ENCODE results near the gene C19orf33.

Gene C19orf33

DNA sequence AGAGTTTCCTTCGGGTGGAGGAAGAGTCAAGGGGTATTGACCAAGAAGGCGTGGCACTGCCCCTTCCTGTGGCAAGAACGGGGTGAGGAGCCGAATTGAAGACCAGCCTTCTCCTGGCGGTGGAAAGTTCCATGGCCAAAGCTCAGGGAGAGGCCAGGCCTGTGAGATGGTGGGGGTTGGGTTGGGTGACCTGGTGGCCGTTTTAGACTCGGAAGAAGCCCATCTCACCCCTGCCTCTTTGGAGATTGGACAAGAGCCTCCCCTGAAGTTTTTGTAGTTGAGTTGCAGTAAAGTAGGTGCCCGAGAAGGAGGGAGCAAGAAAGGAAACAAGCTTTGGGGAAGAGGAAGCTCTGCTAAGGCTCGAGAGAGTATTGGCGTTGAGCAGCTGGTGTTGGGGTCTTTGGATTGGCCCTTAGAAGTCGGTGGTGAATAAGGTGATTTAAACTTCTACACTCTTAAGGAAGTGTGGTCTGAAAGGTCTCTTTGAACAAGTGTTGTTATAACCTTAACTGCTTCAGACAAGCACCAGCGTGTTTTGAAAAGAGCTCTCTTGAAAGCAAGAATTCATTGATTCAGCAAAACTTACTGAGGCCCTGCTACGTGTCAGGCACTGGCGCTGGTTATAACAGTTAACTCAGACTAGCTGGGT, 38.7 kb upstream of the C19orf33 start:
- ChIA-PET CTCF (interaction anchor here (0.7 to 1.5 kb wide), 3 partner anchors 21 to 71 kb away, joined by 3 to 5 read pairs (median 4); partner anchors contain the start of gene CATSPERG), POLR2A (interaction anchor here (0.6 to 1.8 kb wide), 6 partner anchors 12 to 125 kb away, joined by 3 to 10 read pairs (median 4); partner anchors contain the start of gene PSMD8)
- DNase-seq (ENCODE audit: extremely low spot score): no peak
- TF ChIP-seq HDGF (IDR thresholded peaks at IDR 0.05; ENCODE audit: borderline replicate concordance) (no peak), LEF1 (IDR thresholded peaks at IDR 0.05; ENCODE audit: borderline replicate concordance) (no peak), FOXA1 (IDR thresholded peaks at IDR 0.05) (no peak), ZNF384 (IDR thresholded peaks at IDR 0.05) (no peak), SUZ12 (IDR thresholded peaks at IDR 0.05) (no peak), FOXK2 (IDR thresholded peaks at IDR 0.05) (no peak), SP1 (IDR thresholded peaks at IDR 0.05) (no peak), NFRKB (IDR thresholded peaks at IDR 0.05) (no peak), CTBP1 (IDR thresholded peaks at IDR 0.05; ENCODE audit: borderline replicate concordance) (no peak), ARNT (IDR thresholded peaks at IDR 0.05) (no peak), BHLHE40 (IDR thresholded peaks at IDR 0.05; ENCODE audit: borderline replicate concordance) (no peak), L3MBTL2 (conservative IDR thresholded peaks at IDR 0.05) (no peak), ELF4 (IDR thresholded peaks at IDR 0.05) (no peak), TARDBP (IDR thresholded peaks at IDR 0.05) (no peak)
- TF ChIP-seq, protein P1, sequence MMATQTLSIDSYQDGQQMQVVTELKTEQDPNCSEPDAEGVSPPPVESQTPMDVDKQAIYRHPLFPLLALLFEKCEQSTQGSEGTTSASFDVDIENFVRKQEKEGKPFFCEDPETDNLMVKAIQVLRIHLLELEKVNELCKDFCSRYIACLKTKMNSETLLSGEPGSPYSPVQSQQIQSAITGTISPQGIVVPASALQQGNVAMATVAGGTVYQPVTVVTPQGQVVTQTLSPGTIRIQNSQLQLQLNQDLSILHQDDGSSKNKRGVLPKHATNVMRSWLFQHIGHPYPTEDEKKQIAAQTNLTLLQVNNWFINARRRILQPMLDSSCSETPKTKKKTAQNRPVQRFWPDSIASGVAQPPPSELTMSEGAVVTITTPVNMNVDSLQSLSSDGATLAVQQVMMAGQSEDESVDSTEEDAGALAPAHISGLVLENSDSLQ (IDR thresholded peaks at IDR 0.05): no peak

DNA sequence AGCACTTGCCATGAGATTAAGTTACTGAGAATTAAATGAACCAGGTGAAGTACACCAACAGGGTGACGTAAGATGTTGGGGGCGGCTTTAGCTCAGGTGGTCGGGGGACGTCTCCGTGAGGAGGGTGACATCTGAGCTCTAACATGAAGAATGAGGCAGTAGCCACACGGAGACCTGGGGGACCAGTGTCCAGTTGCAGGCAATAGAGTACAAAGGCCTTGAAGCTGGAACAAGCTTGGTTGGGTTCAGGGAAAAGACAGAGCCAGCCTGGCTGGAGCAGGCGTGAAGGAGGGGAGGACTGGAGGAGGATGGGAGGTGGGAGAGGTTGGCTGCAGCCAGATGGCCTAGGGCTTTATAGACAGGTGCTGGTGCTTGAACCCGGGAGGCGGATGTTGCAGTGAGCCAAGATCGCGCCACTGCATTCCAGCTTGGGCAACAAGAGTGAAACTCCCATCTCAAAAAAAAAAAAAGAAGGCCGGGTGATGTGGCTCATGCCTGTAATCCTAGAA, 38.1 kb upstream of the C19orf33 start:
- DNase-seq (ENCODE audit: extremely low spot score): no peak
- CTCF ChIA-PET: interaction anchor here (0.7 to 1.5 kb wide), 3 partner anchors 22 to 70 kb away, joined by 3 to 5 read pairs (median 4); partner anchors contain the start of gene CATSPERG

DNA sequence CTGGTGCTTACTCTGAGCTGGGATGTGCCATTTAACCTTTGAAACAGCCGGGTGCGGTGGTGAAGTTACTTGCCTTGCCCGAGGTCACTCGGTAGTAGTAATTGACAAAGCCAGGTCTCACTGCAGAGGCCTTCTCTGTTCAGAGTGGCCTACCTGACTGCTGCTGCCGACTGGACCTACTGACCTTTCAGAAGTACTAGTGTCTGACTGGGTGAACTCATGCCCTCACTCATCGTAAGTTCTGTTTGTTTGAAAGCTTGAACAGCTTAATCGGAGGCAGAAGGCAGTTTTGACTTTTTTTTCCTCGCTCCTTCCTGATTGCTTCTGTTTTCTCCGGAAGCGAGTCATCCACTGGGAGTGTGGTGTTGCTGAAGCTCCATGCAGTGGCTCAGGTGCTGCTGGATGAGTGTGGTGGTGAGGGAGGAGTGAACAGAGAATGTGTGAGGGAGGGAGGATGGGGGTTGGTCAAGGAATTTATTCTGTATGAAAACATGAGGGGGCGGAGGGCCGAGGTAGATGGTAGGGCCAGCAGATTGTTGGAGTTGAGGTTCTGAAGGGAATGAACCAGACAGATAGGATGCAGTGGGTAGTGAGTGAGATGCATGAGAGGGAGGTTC, 37.0 kb upstream of the C19orf33 start:
- no peak for DNase-seq (ENCODE audit: extremely low spot score)

More for the DNA sequence above, 38.1 kb upstream of the C19orf33 start:
- POLR2A ChIA-PET: interaction anchor here (0.6 to 1.8 kb wide), 5 partner anchors 13 to 261 kb away, joined by 3 to 10 read pairs (median 4); partner anchors contain the start of gene PSMD8
- TF ChIP-seq L3MBTL2 (conservative IDR thresholded peaks at IDR 0.05) (no peak), ZNF384 (IDR thresholded peaks at IDR 0.05) (no peak), FOXA1 (IDR thresholded peaks at IDR 0.05) (no peak), SP1 (IDR thresholded peaks at IDR 0.05) (no peak), SUZ12 (IDR thresholded peaks at IDR 0.05) (no peak), CTBP1 (IDR thresholded peaks at IDR 0.05; ENCODE audit: borderline replicate concordance) (no peak), NFRKB (IDR thresholded peaks at IDR 0.05) (no peak), FOXM1 (IDR thresholded peaks at IDR 0.05; ENCODE audit: borderline replicate concordance) (no peak), TARDBP (IDR thresholded peaks at IDR 0.05) (no peak), FOXK2 (IDR thresholded peaks at IDR 0.05) (no peak), ELF4 (IDR thresholded peaks at IDR 0.05) (no peak), ARNT (IDR thresholded peaks at IDR 0.05) (no peak), LEF1 (IDR thresholded peaks at IDR 0.05; ENCODE audit: borderline replicate concordance) (no peak), HDGF (IDR thresholded peaks at IDR 0.05; ENCODE audit: borderline replicate concordance) (no peak)

DNA sequence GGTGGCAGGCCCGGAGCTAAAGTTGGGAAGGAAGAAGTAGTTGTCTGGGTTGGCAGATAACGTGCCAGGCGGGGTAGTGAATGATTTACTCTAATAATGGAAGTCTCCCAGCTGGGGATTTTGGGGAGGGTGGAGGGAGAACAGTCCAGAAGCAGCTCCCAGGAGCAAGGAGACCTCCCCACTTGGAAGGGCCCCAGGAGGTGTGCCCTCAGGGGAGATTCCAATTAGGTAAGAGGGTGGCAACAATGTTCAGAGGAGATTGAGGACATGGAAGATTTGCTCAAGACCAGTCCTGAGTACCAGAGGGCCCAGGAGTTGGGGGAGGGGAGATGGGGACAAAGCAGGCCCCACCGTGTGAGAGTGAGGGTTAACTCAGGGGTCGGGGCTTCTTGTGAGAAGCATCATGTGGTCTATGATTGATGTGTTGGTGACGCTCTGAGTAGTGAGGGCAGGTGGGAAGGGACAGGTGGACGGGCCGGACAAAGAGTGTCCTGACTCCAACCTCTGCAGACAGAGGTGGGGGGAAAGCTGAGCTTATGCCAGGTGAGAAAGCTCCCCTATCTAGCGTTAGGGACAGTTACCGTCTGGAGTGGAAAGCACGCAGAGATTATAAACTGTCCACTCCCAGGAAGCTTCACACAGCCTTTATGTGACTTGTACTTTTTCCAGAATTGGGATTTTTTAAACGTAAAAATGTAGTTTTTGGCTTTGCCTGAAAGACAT, 36.1 kb upstream of the C19orf33 start:
- ChIA-PET POLR2A (no interaction called here), CTCF (no interaction called here)
- no peak for TF ChIP-seq BHLHE40 (IDR thresholded peaks at IDR 0.05; ENCODE audit: borderline replicate concordance)
- TF ChIP-seq, protein P1 (IDR thresholded peaks at IDR 0.05): peak; percentile 15; the same call in 1 of the 2 replicates
- DNase-seq (ENCODE audit: extremely low spot score): no peak

More for the DNA sequence above, 37.0 kb upstream of the C19orf33 start:
- ChIA-PET POLR2A (interaction anchor here (0.6 kb wide), 1 partner anchor 262 kb away, joined by 3 read pairs; no protein-coding TSS in a partner anchor), CTCF (interaction anchor here (0.8 to 1.5 kb wide), 2 partner anchors 23 to 33 kb away, joined by 3 to 4 read pairs; no protein-coding TSS in a partner anchor)
- no peak for TF ChIP-seq ZNF384 (IDR thresholded peaks at IDR 0.05)
- TF ChIP-seq ELF4 (IDR thresholded peaks at IDR 0.05): no peak
- TF ChIP-seq TARDBP (IDR thresholded peaks at IDR 0.05): no peak
- no peak for TF ChIP-seq CTBP1 (IDR thresholded peaks at IDR 0.05; ENCODE audit: borderline replicate concordance)
- no peak for TF ChIP-seq FOXM1 (IDR thresholded peaks at IDR 0.05; ENCODE audit: borderline replicate concordance)
- TF ChIP-seq, protein P1 (IDR thresholded peaks at IDR 0.05): no peak
- TF ChIP-seq BHLHE40 (IDR thresholded peaks at IDR 0.05; ENCODE audit: borderline replicate concordance): no peak
- no peak for TF ChIP-seq ARNT (IDR thresholded peaks at IDR 0.05)
- no peak for TF ChIP-seq HDGF (IDR thresholded peaks at IDR 0.05; ENCODE audit: borderline replicate concordance)
- no peak for TF ChIP-seq SP1 (IDR thresholded peaks at IDR 0.05)
- TF ChIP-seq FOXK2 (IDR thresholded peaks at IDR 0.05): no peak
- no peak for TF ChIP-seq L3MBTL2 (conservative IDR thresholded peaks at IDR 0.05)

DNA sequence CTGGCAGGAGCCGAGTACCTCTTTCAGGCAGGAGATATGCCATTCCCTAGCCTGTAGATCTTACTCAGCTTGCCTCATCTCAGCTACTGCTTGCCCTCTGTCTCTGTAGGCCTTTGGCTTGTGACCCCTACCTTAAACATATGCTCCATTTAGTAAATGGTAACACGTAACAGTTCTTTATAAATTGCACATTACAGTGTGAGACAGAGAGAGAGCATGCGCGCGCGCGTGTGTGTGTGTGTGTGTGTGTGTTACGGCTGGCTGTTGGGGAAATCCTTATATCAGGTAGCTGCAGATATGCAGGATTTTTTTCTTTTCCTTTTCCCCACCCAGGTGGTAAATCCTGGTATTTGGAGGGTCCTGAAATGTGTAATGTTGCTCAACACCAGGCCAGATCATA, 35.5 kb upstream of the C19orf33 start:
- DNase-seq (ENCODE audit: extremely low spot score): no peak
- POLR2A ChIA-PET: no interaction called here
- CTCF ChIA-PET: no interaction called here
- no peak for TF ChIP-seq FOXM1 (IDR thresholded peaks at IDR 0.05; ENCODE audit: borderline replicate concordance)
- no peak for TF ChIP-seq FOXA1 (IDR thresholded peaks at IDR 0.05)
- no peak for TF ChIP-seq L3MBTL2 (conservative IDR thresholded peaks at IDR 0.05)
- no peak for TF ChIP-seq NFRKB (IDR thresholded peaks at IDR 0.05)
- TF ChIP-seq SP1 (IDR thresholded peaks at IDR 0.05): no peak
- TF ChIP-seq, protein P1 (IDR thresholded peaks at IDR 0.05): no peak
- no peak for TF ChIP-seq FOXK2 (IDR thresholded peaks at IDR 0.05)
- TF ChIP-seq ELF4 (IDR thresholded peaks at IDR 0.05): no peak
- TF ChIP-seq BHLHE40 (IDR thresholded peaks at IDR 0.05; ENCODE audit: borderline replicate concordance): no peak
